ENCODE results near the gene LMOD1. TPM values are rescaled to one million over a fixed set of nuclear protein-coding genes. Genes with fewer than 3 reads are reported as not detected.

Gene LMOD1
- total and polyA plus RNA-seq, 2 donors (not counting 3 experiments of a cell fraction or from before 2014, with no cell fraction given), result 0.19 to 0.33 TPM

GRCh38 chr1:201925981-201926645, 20.2 kb downstream of the LMOD1 start:
- ChIA-PET POLR2A (no interaction called here), CTCF (interaction anchor here (0.6 to 2.1 kb wide), 5 partner anchors 17 to 212 kb away, joined by 3 to 7 read pairs (median 4); partner anchors contain the start of gene LMOD1)
- H3K9me3 ChIP-seq (replicated peaks; ENCODE audit: control insufficient read depth, insufficient read depth, low read length), result no peaks in the 10 kb centered on the region
- no peaks in the 10 kb centered on the region for H3K4me1 ChIP-seq (ENCODE audit: control insufficient read depth, extremely low read depth, insufficient read depth, low read length)
- no peak overlapping the region for H3K27ac ChIP-seq (ENCODE audit: insufficient read depth, low read depth, low read length)
- TF ChIP-seq FOS (IDR thresholded peaks at IDR 0.05; ENCODE audit: borderline replicate concordance, insufficient read depth, low read length) (no peak), GATA2 (IDR thresholded peaks at IDR 0.05; ENCODE audit: insufficient read depth, insufficient read length, low read depth, low read length) (no peak), JUN (IDR thresholded peaks at IDR 0.05; ENCODE audit: borderline replicate concordance, insufficient read depth, insufficient read length, low read depth) (no peak), MAX (IDR thresholded peaks at IDR 0.05; ENCODE audit: insufficient read depth, insufficient read length) (no peak), POLR2AphosphoS5 (IDR thresholded peaks at IDR 0.05; ENCODE audit: insufficient read depth, low read depth, low read length) (no peak)
- no TSS peak for BruUV-seq (replicated peaks)
- H4K20me1 ChIP-seq (replicated peaks; ENCODE audit: control insufficient read depth, extremely low read depth, insufficient read depth, low read length), result no peaks in the 10 kb centered on the region
- peaks cover 5 to 8% of the 10 kb centered on the region in 2 experiments for H3K27me3 ChIP-seq (ENCODE audit: control insufficient read depth in 2 of 2, insufficient read depth in 2 of 2, low read length in 2 of 2)
- H3K9ac ChIP-seq (replicated peaks; ENCODE audit: extremely low read depth, insufficient read depth, low read length), result no peak overlapping the region
- H3K36me3 ChIP-seq (ENCODE audit: control insufficient read depth in 2 of 2, extremely low read depth in 1 of 2, insufficient read depth in 2 of 2, low read length in 2 of 2), result no peaks in the 10 kb centered on the region
- no peak overlapping the region for H2AFZ ChIP-seq (ENCODE audit: low read depth, low read length)
- dilution Hi-C loops (cut with MboI; ENCODE audit: extremely low pct_ligation_motif_present, low sequenced_read_pairs), result no loop called here
- no peak overlapping the region for H3K4me3 ChIP-seq (replicated peaks in 1 of 3; ENCODE audit: insufficient read depth in 1 of 3, low read depth in 1 of 3, low read length in 3 of 3)
- DNase-seq (ENCODE audit: low read depth, low spot score), result no peak
- H3K79me2 ChIP-seq (ENCODE audit: control insufficient read depth, insufficient read depth, low read length), result no peaks in the 10 kb centered on the region
- H3K9me1 ChIP-seq (replicated peaks; ENCODE audit: control insufficient read depth, extremely low read depth, insufficient read depth, low read length), result no peaks in the 10 kb centered on the region
- intact Hi-C loops (cut with micrococcal nuclease), result no loop called here
- H3K4me2 ChIP-seq (ENCODE audit: insufficient read depth, low read length), result no peak overlapping the region
- FAIRE-seq, result no peak

GRCh38 chr1:201925301-201925567, 21.1 kb downstream of the LMOD1 start:
- Histone ChIP-seq H3K9ac (replicated peaks; ENCODE audit: extremely low read depth, insufficient read depth, low read length) (no peak overlapping the region), H3K4me3 (replicated peaks in 1 of 3; ENCODE audit: insufficient read depth in 1 of 3, low read depth in 1 of 3, low read length in 3 of 3) (no peak overlapping the region), H3K4me2 (ENCODE audit: insufficient read depth, low read length) (no peak overlapping the region), H4K20me1 (replicated peaks; ENCODE audit: control insufficient read depth, extremely low read depth, insufficient read depth, low read length) (no peaks in the 10 kb centered on the region), H2AFZ (ENCODE audit: low read depth, low read length) (no peak overlapping the region), H3K9me3 (replicated peaks; ENCODE audit: control insufficient read depth, insufficient read depth, low read length) (no peaks in the 10 kb centered on the region), H3K9me1 (replicated peaks; ENCODE audit: control insufficient read depth, extremely low read depth, insufficient read depth, low read length) (no peaks in the 10 kb centered on the region), H3K79me2 (ENCODE audit: control insufficient read depth, insufficient read depth, low read length) (no peaks in the 10 kb centered on the region), H3K27me3 (ENCODE audit: control insufficient read depth in 2 of 2, insufficient read depth in 2 of 2, low read length in 2 of 2) (peaks cover 2 to 8% of the 10 kb centered on the region in 2 experiments), H3K36me3 (ENCODE audit: control insufficient read depth in 2 of 2, extremely low read depth in 1 of 2, insufficient read depth in 2 of 2, low read length in 2 of 2) (no peaks in the 10 kb centered on the region), H3K27ac (ENCODE audit: insufficient read depth, low read depth, low read length) (no peak overlapping the region), H3K4me1 (ENCODE audit: control insufficient read depth, extremely low read depth, insufficient read depth, low read length) (no peaks in the 10 kb centered on the region)
- intact Hi-C loops (cut with micrococcal nuclease), result no loop called here
- no peak for DNase-seq (ENCODE audit: low read depth, low spot score)
- ChIA-PET POLR2A (no interaction called here), CTCF (interaction anchor here (1.2 to 2.1 kb wide), 4 partner anchors 14 to 29 kb away, joined by 4 to 7 read pairs (median 4); partner anchors contain the start of gene LMOD1)
- dilution Hi-C loops (cut with MboI; ENCODE audit: extremely low pct_ligation_motif_present, low sequenced_read_pairs), result no loop called here
- no TSS peak for BruUV-seq (replicated peaks)
- TF ChIP-seq CTCF (IDR thresholded peaks at IDR 0.05; ENCODE audit: extremely low read depth in 1 of 2, insufficient read depth in 1 of 2, low read depth in 1 of 2, low read length in 2 of 2) (no peak), POLR2AphosphoS5 (IDR thresholded peaks at IDR 0.05; ENCODE audit: insufficient read depth, low read depth, low read length) (no peak), JUN (IDR thresholded peaks at IDR 0.05; ENCODE audit: borderline replicate concordance, insufficient read depth, insufficient read length, low read depth) (no peak), EZH2 (IDR thresholded peaks at IDR 0.05; ENCODE audit: borderline replicate concordance, low read depth, low read length, severe bottlenecking) (no peak), GATA2 (IDR thresholded peaks at IDR 0.05; ENCODE audit: insufficient read depth, insufficient read length, low read depth, low read length) (no peak), FOS (IDR thresholded peaks at IDR 0.05; ENCODE audit: borderline replicate concordance, insufficient read depth, low read length) (no peak)
- FAIRE-seq, result no peak

All from endothelial cell of umbilical vein (primary cell).